Measurements from ENCODE around the gene SEC14L3. TPM values are rescaled to one million over a fixed set of nuclear protein-coding genes. Genes with fewer than 3 reads are reported as not detected.

Gene SEC14L3
- polyA plus RNA-seq, 1 of the 3 experiments (the other 2 are of a cell fraction), result not detected

- H3K79me2 ChIP-seq (ENCODE audit: insufficient read depth), result no peaks in the 10 kb centered on the region
- no peak overlapping the region for H3K4me2 ChIP-seq
- H3K9me2 ChIP-seq, result no peaks in the 10 kb centered on the region
- H3K36me3 ChIP-seq (replicated peaks in 1 of 2; ENCODE audit: control insufficient read depth in 1 of 2, insufficient read depth in 2 of 2, low read length in 1 of 2), result no peaks in the 10 kb centered on the region
- TF ChIP-seq RFX5 (IDR thresholded peaks at IDR 0.05; ENCODE audit: low read length), result no peak
- TF ChIP-seq TEAD4 (IDR thresholded peaks at IDR 0.05; ENCODE audit: borderline replicate concordance, insufficient read depth), result no peak
- no peak for TF ChIP-seq CTCF (IDR thresholded peaks at IDR 0.05)
- TF ChIP-seq JUND (IDR thresholded peaks at IDR 0.05), result no peak
- peak; percentile 42 for TF ChIP-seq RAD21 (IDR thresholded peaks at IDR 0.05; ENCODE audit: low read length)
- TF ChIP-seq GATA2 (CRISPR knock-in tag; IDR thresholded peaks at IDR 0.05), result no peak
- no peak for TF ChIP-seq YY1 (IDR thresholded peaks at IDR 0.05; ENCODE audit: low read depth)
- H3K27ac ChIP-seq (ENCODE audit: low read depth in 2 of 2, low read length in 1 of 2), result no peak overlapping the region
- POLR2A ChIA-PET, result no interaction called here
- no peaks in the 10 kb centered on the region for H3F3A ChIP-seq (replicated peaks; ENCODE audit: insufficient read depth)
- peak; percentile 35 for DNase-seq
- WGBS (ENCODE audit: low lambda C conversion rate), result 45% methylated on average over 5 of the region's 6 CpGs
- H3K27me3 ChIP-seq (ENCODE audit: insufficient read depth), result no peaks in the 10 kb centered on the region
- H3K4me1 ChIP-seq (ENCODE audit: control insufficient read depth in 1 of 2, insufficient read depth in 2 of 2, low read depth in 1 of 2, low read length in 1 of 2), result no peaks in the 10 kb centered on the region
- H3K4me3 ChIP-seq (ENCODE audit: low read depth in 2 of 2, low read length in 1 of 2), result no peak overlapping the region
- H4K20me1 ChIP-seq (ENCODE audit: insufficient read depth), result no peaks in the 10 kb centered on the region
- CTCF ChIA-PET, result interaction anchor here (1.1 to 3.4 kb wide), 3 partner anchors 9 to 52 kb away, joined by 3 to 8 read pairs (median 5); no protein-coding TSS in a partner anchor
- H3K9ac ChIP-seq, result no peak overlapping the region
- H3K9me3 ChIP-seq, result no peaks in the 10 kb centered on the region
- H2AFZ ChIP-seq (ENCODE audit: low read depth), result no peak overlapping the region
Measured at GRCh38 chr22:30453731-30454510, 17.9 kb downstream of the SEC14L3 start.

- Histone ChIP-seq H4K20me1 (ENCODE audit: insufficient read depth) (no peaks in the 10 kb centered on the region), H3K9ac (no peak overlapping the region), H3K4me3 (ENCODE audit: low read depth in 2 of 2, low read length in 1 of 2) (no peak overlapping the region), H2AFZ (ENCODE audit: low read depth) (no peak overlapping the region), H3K4me1 (ENCODE audit: control insufficient read depth in 1 of 2, insufficient read depth in 2 of 2, low read depth in 1 of 2, low read length in 1 of 2) (no peaks in the 10 kb centered on the region), H3K79me2 (ENCODE audit: insufficient read depth) (no peaks in the 10 kb centered on the region), H3K9me3 (no peaks in the 10 kb centered on the region), H3K36me3 (replicated peaks in 1 of 2; ENCODE audit: control insufficient read depth in 1 of 2, insufficient read depth in 2 of 2, low read length in 1 of 2) (no peaks in the 10 kb centered on the region), H3F3A (replicated peaks; ENCODE audit: insufficient read depth) (no peaks in the 10 kb centered on the region), H3K27ac (ENCODE audit: low read depth in 2 of 2, low read length in 1 of 2) (no peak overlapping the region), H3K27me3 (ENCODE audit: insufficient read depth) (no peaks in the 10 kb centered on the region), H3K4me2 (no peak overlapping the region), H3K9me2 (no peaks in the 10 kb centered on the region)
- POLR2A ChIA-PET, result interaction anchor here (0.5 kb wide), 1 partner anchor 76 kb away, joined by 3 read pairs; no protein-coding TSS in a partner anchor
- CTCF ChIA-PET, result interaction anchor here (1.8 to 3.4 kb wide), 2 partner anchors 8 to 32 kb away, joined by 5 to 8 read pairs; no protein-coding TSS in a partner anchor
- whole genome bisulfite sequencing (ENCODE audit: low lambda C conversion rate), result 41% methylated on average over 6 of the region's 6 CpGs
- no peak for DNase-seq
- TF ChIP-seq YY1 (IDR thresholded peaks at IDR 0.05; ENCODE audit: low read depth), result no peak
- no peak for TF ChIP-seq ELF1 (IDR thresholded peaks at IDR 0.05)
- TF ChIP-seq MAX (IDR thresholded peaks at IDR 0.05; ENCODE audit: low read depth), result no peak
- TF ChIP-seq USF1 (IDR thresholded peaks at IDR 0.05; ENCODE audit: borderline replicate concordance, low read depth), result no peak
- TF ChIP-seq SMC3 (IDR thresholded peaks at IDR 0.05; ENCODE audit: low read depth, low read length), result no peak
- no peak for TF ChIP-seq FOXM1 (IDR thresholded peaks at IDR 0.05; ENCODE audit: low read depth)
- no peak for TF ChIP-seq NRF1 (IDR thresholded peaks at IDR 0.05; ENCODE audit: low read depth, low read length)
- TF ChIP-seq EZH2phosphoT487 (IDR thresholded peaks at IDR 0.05; ENCODE audit: borderline replicate concordance, low read depth), result no peak
- no peak for TF ChIP-seq CTCF (IDR thresholded peaks at IDR 0.05)
- TF ChIP-seq TCF12 (IDR thresholded peaks at IDR 0.05), result no peak
- no peak for TF ChIP-seq FOXJ3 (CRISPR knock-in tag; IDR thresholded peaks at IDR 0.05)
- no peak for TF ChIP-seq USF2 (IDR thresholded peaks at IDR 0.05; ENCODE audit: borderline replicate concordance, low read depth, low read length)
- no peak for TF ChIP-seq NFIC (IDR thresholded peaks at IDR 0.05; ENCODE audit: borderline replicate concordance)
- TF ChIP-seq ZBTB33 (IDR thresholded peaks at IDR 0.05; ENCODE audit: borderline replicate concordance, low read depth), result no peak
- no peak for TF ChIP-seq RXRA (IDR thresholded peaks at IDR 0.05; ENCODE audit: borderline replicate concordance, low read depth)
Measured at GRCh38 chr22:30452861-30453260, 19.0 kb downstream of the SEC14L3 start.

All from SK-N-SH (cell line).